ENCODE data around the gene C19orf25. TPM values are rescaled to one million over a fixed set of nuclear protein-coding genes. Genes with fewer than 3 reads are reported as not detected.
"Not testable (repeated sequence)": the region's sequence is repeated elsewhere in the genome, so short reads cannot be mapped to it uniquely, and the experiment has no call there.

The C19orf25 gene
- total RNA-seq, 1 donor from 2014 or later, result 17.5 TPM

DNA sequence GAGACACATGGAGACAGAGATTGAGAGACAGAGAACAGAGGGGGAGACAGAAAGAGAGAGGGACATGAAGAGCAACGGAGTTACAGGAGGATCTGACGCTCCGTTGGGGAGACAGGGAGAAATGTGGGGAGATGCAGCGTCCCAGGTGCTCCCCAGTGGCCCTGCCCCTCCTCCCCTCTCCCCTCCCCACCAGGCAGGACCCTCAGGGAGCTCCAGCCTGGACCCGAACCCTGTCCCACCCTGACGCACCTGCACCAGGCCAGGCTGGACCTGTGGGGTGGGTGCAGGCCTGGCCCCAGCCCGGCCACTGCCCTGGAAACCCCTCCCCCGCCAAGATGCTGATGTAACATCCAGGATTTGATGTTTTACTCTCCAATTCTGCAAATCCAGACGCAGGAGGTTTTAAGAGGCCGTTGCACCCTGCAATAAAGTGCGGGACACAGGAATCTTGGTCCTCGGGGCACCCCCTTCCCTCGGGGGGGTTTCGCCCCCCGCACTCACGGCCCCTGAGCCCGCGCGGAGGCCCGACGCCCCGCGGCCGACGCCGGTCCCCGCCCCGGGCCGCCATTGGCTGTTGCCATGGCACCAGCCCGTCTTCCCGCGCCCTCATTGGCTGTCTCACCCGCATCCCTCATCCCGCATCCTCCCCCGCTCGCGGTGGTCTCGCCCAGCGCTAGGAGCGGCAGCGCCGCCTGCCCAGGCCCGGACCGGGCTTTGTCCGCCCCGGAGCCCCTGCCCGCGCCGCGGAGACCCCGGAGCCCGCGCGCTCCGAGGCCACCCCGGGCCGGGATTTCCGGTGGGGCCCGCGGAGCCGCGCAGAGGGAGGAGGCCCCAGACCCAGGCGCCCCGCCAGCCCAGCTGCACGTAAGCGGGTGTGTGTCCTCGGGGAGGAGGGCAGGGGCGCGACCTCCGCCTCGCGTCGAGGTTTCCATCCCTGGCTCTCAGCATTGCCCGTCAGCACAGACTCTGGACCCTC is 29.3 kb downstream of the C19orf25 start, which contains the start of gene APC2:
TSS of gene APC2 (plus strand) at position 655 of the 976 bp plus-strand sequence. CDS start 2,881 bp downstream, outside the sequence.
- no peak for DNase-seq (ENCODE audit: low read depth, low spot score)

GRCh38 chr19:1447944-1448343 is 31.1 kb downstream of the C19orf25 start:
- no peak for DNase-seq (ENCODE audit: low read depth, low spot score)

DNA sequence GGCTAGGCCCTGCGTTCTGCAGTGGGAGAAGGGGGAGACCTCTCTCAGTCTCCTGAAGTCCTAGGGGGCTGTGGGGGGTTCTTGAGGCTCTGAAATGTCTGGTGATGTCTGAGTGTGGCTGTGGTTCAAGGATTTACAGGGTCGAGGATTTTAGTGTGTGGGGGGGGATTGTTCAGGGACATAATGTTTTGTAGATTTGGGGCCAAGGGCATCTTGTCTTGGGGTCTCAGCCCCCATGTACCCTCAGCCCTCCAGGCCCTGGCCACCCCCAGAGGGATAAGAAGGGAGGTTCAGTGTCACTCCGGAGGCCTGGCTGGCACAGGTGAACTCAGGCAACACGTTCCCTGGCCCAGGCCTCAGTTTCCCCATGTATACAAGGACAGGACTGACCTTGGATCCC is 31.5 kb downstream of the C19orf25 start:
- no peak for DNase-seq (ENCODE audit: low read depth, low spot score)

- no peak for DNase-seq (ENCODE audit: low read depth, low spot score)
Measured at GRCh38 chr19:1446713-1447481, 32.1 kb downstream of the C19orf25 start.

GRCh38 chr19:1445932-1446712 is 32.9 kb downstream of the C19orf25 start:
- no peak for DNase-seq (ENCODE audit: low read depth, low spot score)

GRCh38 chr19:1445185-1445931 is 33.7 kb downstream of the C19orf25 start:
- DNase-seq (ENCODE audit: low read depth, low spot score), result no peak

- no peak for DNase-seq (ENCODE audit: low read depth, low spot score)
Measured at GRCh38 chr19:1441677-1442438, 37.2 kb downstream of the C19orf25 start.

GRCh38 chr19:1441022-1441426 is 38.0 kb downstream of the C19orf25 start:
- no peak for DNase-seq (ENCODE audit: low read depth, low spot score)

DNA sequence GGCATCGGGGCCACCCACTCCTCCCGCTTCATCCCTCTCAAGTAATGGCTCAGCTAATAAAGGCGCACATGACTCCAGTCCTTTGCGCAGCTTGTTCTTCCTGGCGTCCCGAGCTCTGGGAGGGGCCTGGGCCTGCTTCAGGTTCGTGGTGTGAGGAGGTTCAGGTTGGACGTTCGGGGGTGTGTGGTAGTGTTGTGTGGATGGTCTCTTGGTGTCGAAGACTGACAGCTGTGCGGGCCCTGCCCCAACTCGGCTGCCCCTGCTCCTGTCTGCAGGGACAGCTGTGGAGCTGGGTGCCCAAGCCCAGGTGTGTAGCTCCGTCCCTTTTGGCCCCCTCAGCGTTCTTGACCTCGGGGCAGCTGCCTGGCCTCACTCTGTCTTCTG is 38.6 kb downstream of the C19orf25 start:
- no peak for DNase-seq (ENCODE audit: low read depth, low spot score)

- DNase-seq (ENCODE audit: low read depth, low spot score), result not testable (repeated sequence)
Measured at GRCh38 chr19:1439525-1440417, 39.2 kb downstream of the C19orf25 start.

- no peak for DNase-seq (ENCODE audit: low read depth, low spot score)
Measured at GRCh38 chr19:1438933-1439354, 40.1 kb downstream of the C19orf25 start.

DNA sequence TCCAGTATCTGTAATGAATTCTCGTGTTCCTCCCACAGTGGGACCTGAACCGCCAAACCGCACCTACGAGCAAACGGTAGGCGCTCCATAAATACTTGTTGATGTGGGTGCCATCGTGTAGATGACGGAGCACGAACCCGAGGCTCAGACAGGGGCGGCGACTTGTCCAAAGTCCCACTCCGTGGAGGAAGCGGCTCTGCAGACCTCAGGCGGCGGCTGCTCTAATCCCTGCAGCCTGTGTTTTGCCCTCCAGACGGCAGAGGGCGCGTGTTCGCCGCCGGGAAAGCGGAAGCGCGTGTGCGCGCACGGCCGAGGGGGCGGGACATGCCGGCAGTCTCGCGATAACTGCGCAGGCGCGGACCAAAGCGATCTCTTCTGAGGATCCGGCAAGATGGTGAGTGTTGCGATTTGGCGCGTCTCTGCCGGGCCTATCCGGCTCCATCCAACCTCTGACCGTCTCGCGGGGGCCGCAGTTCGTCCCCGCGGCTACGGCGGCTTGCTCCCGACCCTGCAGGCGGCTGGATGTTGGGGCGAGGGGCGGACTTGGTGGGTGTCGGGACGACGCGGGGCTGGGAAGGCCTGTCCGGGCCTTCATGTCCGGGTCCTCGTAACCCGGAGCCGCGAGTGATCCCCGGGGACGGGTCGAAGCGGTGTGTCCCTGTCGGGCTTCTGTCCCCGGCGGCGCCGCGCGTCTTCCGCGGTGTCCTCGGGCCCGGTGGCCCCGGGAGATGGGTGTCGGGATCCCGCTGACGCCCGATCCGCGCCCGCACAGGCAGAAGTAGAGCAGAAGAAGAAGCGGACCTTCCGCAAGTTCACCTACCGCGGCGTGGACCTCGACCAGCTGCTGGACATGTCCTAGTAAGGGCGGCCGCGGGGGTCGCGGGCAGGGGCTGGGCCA is 40.7 kb downstream of the C19orf25 start, which contains the start of gene RPS15:
TSS of gene RPS15 (plus strand) at position 362 of the 898 bp plus-strand sequence. CDS start at position 392, 30 bp downstream.
- peak; percentile 77 for DNase-seq (ENCODE audit: low read depth, low spot score)

- DNase-seq (ENCODE audit: low read depth, low spot score), result no peak
Measured at GRCh38 chr19:1437609-1438008, 41.4 kb downstream of the C19orf25 start.

DNA sequence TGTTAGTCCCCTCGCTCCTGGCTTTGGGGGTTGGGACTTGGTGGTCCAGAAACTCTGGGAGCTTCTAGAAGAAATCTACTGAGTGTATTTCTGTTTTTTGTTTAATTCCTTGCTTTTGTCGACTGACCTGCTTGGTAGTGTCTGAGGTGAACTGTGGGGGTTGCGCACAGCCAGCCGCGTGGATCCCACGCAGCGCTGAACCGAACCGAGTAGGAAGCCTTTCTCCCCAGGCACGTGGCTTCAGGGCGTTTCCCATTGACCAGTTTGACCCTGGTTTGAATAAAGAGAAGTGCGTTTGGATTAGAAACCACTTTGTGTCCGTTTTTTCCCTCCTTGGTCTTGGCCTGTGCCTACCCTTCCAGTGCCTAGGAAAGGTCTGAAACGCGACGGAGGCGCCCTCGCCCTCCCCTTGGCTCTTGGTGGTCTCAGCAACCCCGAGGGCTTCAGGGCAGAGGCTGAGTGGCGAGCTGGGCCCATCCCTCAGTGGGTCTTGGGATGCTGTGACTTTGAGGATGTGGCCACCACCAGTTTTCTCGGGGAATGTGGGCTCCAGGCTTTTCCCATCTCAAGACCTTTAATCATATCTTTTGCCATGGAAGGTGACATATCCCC is 43.5 kb downstream of the C19orf25 start:
- no peak for DNase-seq (ENCODE audit: low read depth, low spot score)

- DNase-seq (ENCODE audit: low read depth, low spot score), result no peak
Measured at GRCh38 chr19:1434577-1435060, 44.4 kb downstream of the C19orf25 start.

GRCh38 chr19:1434040-1434366 is 45.0 kb downstream of the C19orf25 start:
- DNase-seq (ENCODE audit: low read depth, low spot score), result no peak

All from pulmonary artery endothelial cell (primary cell).